ENCODE data around the gene SARS2.

DNA sequence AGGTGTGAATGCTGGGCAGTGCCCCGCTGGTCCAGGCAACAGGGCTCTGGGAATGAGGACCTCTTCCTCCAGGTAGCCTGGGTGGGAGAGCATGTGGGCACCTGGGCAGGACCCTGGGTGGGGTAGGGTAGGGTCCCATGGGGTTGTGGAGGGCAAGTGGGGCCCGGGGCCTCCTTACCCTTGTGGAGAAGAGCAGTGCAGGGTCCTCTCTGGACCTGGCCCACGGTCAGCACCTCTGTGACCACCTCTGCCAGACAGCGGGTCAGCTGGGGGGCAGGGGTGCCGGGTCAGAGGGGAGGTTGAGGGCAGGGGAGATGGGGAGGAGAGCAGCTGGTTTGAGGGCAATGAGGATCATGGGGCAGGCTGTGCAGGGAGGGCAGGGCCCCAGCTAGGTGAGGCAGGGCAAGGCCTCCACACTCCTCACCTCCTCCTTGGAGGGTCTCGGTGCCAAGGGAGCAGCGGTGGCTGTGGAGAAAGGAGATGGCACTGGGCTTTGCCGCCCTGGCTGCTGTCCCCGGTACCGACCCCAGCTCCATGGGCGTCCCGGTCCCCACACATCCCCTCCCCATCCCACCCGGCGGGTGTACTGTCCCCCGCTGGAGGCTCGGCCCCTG, 19.1 kb downstream of the SARS2 start:
- TF ChIP-seq EP300 (IDR thresholded peaks at IDR 0.05) (no peak), POLR2AphosphoS5 (IDR thresholded peaks at IDR 0.05) (no peak)
- TF ChIP-seq, protein P1, sequence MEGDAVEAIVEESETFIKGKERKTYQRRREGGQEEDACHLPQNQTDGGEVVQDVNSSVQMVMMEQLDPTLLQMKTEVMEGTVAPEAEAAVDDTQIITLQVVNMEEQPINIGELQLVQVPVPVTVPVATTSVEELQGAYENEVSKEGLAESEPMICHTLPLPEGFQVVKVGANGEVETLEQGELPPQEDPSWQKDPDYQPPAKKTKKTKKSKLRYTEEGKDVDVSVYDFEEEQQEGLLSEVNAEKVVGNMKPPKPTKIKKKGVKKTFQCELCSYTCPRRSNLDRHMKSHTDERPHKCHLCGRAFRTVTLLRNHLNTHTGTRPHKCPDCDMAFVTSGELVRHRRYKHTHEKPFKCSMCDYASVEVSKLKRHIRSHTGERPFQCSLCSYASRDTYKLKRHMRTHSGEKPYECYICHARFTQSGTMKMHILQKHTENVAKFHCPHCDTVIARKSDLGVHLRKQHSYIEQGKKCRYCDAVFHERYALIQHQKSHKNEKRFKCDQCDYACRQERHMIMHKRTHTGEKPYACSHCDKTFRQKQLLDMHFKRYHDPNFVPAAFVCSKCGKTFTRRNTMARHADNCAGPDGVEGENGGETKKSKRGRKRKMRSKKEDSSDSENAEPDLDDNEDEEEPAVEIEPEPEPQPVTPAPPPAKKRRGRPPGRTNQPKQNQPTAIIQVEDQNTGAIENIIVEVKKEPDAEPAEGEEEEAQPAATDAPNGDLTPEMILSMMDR (IDR thresholded peaks at IDR 0.05) = no peak

Data from gastroesophageal sphincter (tissue), 3 donors.